A549 (cell line): ENCODE results near the gene NKD1. TPM values are rescaled to one million over a fixed set of nuclear protein-coding genes. Genes with fewer than 3 reads are reported as not detected.

Experiments
- ATAC-seq, 2 experiments: fragments of 200-7000 bp in 1 of 2; fragments of >200 bp in 1 of 2; cut with Nextera tagmentation in 1 of 2; cut with Tn5 transposase in 1 of 2; 3 replicates each; pipeline versions ENCODE4 v1.8.0 to v1.9.1; 2018 to 2020; ENCODE audit warnings: mild to moderate bottlenecking in 1 of 2, moderate library complexity in 1 of 2
- CTCF ChIA-PET: fragments of 300-600 bp; sonication (Branson Sonifier 250); formaldehyde crosslinking; extraction: SDS; loops from one replicate; lab custom pipeline; 2021; ENCODE audit warnings: antibody characterized with exemption, inconsistent platforms; lab: Yijun Ruan, JAX
- POLR2A ChIA-PET: fragments of 350-600 bp; formaldehyde crosslinking; extraction: SDS; loops from one replicate; lab custom pipeline; 2021; ENCODE audit warnings: antibody characterized with exemption, inconsistent platforms; lab: Yijun Ruan, JAX
- DNase-seq, 2 experiments: peaks; one replicate each; pipeline versions ENCODE4 v3.0.0 to v3.0.0-alpha.2; 2011 to 2016; ENCODE audit warnings: low read depth in 1 of 2, low spot score in 1 of 2
- FAIRE-seq: peaks from 2 replicates; lab custom pipeline; 2011; peaks lifted over from hg19 to GRCh38; lab: Jason Lieb, UNC
- H3K27ac ChIP-seq, 2 experiments: fragments of >200 bp; sonication (Bioruptor Twin); formaldehyde crosslinking; 3 replicates each; pipeline ENCODE4 v1.5.1; 2016 to 2017
- H3K4me1 ChIP-seq: fragments of >200 bp; sonication (Bioruptor Twin); formaldehyde crosslinking; 3 replicates; pipeline ENCODE4 v1.6.1; 2016
- H3K4me2 ChIP-seq: fragments of >200 bp; sonication (Bioruptor Twin); formaldehyde crosslinking; 3 replicates; pipeline ENCODE4 v1.6.1; 2016
- H3K4me3 ChIP-seq: fragments of >200 bp; sonication (Bioruptor Twin); formaldehyde crosslinking; 3 replicates; pipeline ENCODE4 v1.5.1; 2016
- H3K9me3 ChIP-seq: fragments of >200 bp; sonication (Bioruptor Twin); formaldehyde crosslinking; 3 replicates; pipeline ENCODE4 v1.6.1; 2016
- CBX2 ChIP-seq: fragments of 200-600 bp; sonication (generic); IDR thresholded peaks from 2 replicates; pipeline ENCODE4 v1.6.1; 2016; ENCODE audit warnings: low read depth, mild to moderate bottlenecking, borderline replicate concordance
- EHF ChIP-seq: fragments of 250-450 bp; sonication (Bioruptor Pico); IDR thresholded peaks from 2 replicates; pipeline ENCODE4 v1.5.0; 2020; ENCODE audit warnings: mild to moderate bottlenecking
- ESRRA ChIP-seq: fragments of 150-350 bp; IDR thresholded peaks from 2 replicates; pipeline ENCODE4 v1.6.1; 2014; ENCODE audit warnings: mild to moderate bottlenecking, low read length, borderline replicate concordance
- FOSB ChIP-seq: fragments of 250-450 bp; sonication (Bioruptor Pico); IDR thresholded peaks from 2 replicates; pipeline ENCODE4 v1.5.0; 2020; ENCODE audit warnings: mild to moderate bottlenecking, moderate library complexity
- FOXS1 ChIP-seq: fragments of 250-450 bp; sonication (Bioruptor Pico); IDR thresholded peaks from 2 replicates; pipeline ENCODE4 v1.5.0; 2020; ENCODE audit warnings: mild to moderate bottlenecking, moderate library complexity
- HEYL ChIP-seq: fragments of 250-450 bp; sonication (Bioruptor Pico); IDR thresholded peaks from 2 replicates; pipeline ENCODE4 v1.8.0; 2021; ENCODE audit warnings: mild to moderate bottlenecking, moderate library complexity
- HOXB13 ChIP-seq: fragments of 250-450 bp; sonication (Bioruptor Pico); IDR thresholded peaks from 2 replicates; pipeline ENCODE4 v1.5.0; 2020; ENCODE audit warnings: low read depth, mild to moderate bottlenecking, moderate library complexity
- HOXB5 ChIP-seq: fragments of 250-450 bp; sonication (Bioruptor Pico); IDR thresholded peaks from 2 replicates; pipeline ENCODE4 v1.5.0; 2020; ENCODE audit warnings: mild to moderate bottlenecking, moderate library complexity
- JUN ChIP-seq, 2 experiments: fragments of >200 bp; sonication (Bioruptor Twin); formaldehyde crosslinking; IDR thresholded peaks; 2 replicates in 1 of 2; 3 replicates in 1 of 2; pipeline ENCODE4 v1.6.1; 2016 to 2017
- JUNB ChIP-seq: fragments of >200 bp; sonication (Bioruptor Twin); formaldehyde crosslinking; IDR thresholded peaks from 2 replicates; pipeline ENCODE4 v1.6.1; 2016
- MAZ ChIP-seq: fragments of 150-350 bp; IDR thresholded peaks from 2 replicates; pipeline ENCODE4 v1.6.1; 2014; ENCODE audit warnings: antibody characterized with exemption, low read depth, low read length, borderline replicate concordance
- NFE2L2 ChIP-seq: fragments of 150-350 bp; conservative IDR thresholded peaks from 2 replicates; pipeline ENCODE4 v1.6.1; 2014; ENCODE audit warnings: low read length
- NPAS2 ChIP-seq: fragments of 250-450 bp; sonication (Bioruptor Pico); IDR thresholded peaks from 2 replicates; pipeline ENCODE4 v1.8.0; 2022; ENCODE audit warnings: mild to moderate bottlenecking, moderate library complexity, borderline replicate concordance
- NR3C1 ChIP-seq: fragments of >200 bp; sonication (Bioruptor Twin); formaldehyde crosslinking; IDR thresholded peaks from 3 replicates; pipeline ENCODE4 v1.6.1; 2017
- POLR2A ChIP-seq: IDR thresholded peaks from 2 replicates; pipeline ENCODE4 v1.6.1; 2012; ENCODE audit warnings: mild to moderate bottlenecking, low read length
- RFX5 ChIP-seq: fragments of 450-650 bp; IDR thresholded peaks from 2 replicates; pipeline ENCODE4 v1.7.1; 2014; ENCODE audit warnings: antibody characterized with exemption, mild to moderate bottlenecking, moderate library complexity
- TFCP2L1 ChIP-seq: fragments of 250-450 bp; sonication (Bioruptor Pico); IDR thresholded peaks from 2 replicates; pipeline ENCODE4 v1.5.0; 2021; ENCODE audit warnings: mild to moderate bottlenecking
- ZC3H11A ChIP-seq: fragments of 450-650 bp; IDR thresholded peaks from 2 replicates; pipeline ENCODE4 v1.6.1; 2014; ENCODE audit warnings: antibody characterized with exemption, mild to moderate bottlenecking
- ZNF302 ChIP-seq: fragments of 250-450 bp; sonication (Bioruptor Pico); IDR thresholded peaks from 2 replicates; pipeline ENCODE4 v1.9.0; 2021; ENCODE audit warnings: inconsistent platforms, mild to moderate bottlenecking, moderate library complexity
- ZSCAN20 ChIP-seq: fragments of 250-450 bp; sonication (Bioruptor Pico); IDR thresholded peaks from 2 replicates; pipeline ENCODE4 v1.8.0; 2022; ENCODE audit warnings: mild to moderate bottlenecking, moderate library complexity
- WGBS: methylation state at CpG from one replicate; pipeline ENCODE4 v1.1.6; 2017; ENCODE audit errors: missing lambda C conversion rate; 5-methylcytosine and 5-hydroxymethylcytosine counted together
- polyA plus RNA-seq, 4 experiments: library from polyadenylated mRNA; depleted of rRNA in 3 of 4; stranded (reverse); fragments of >200 nt; fragmentation: RNase III in 1 of 4; extraction: RNeasy Plus Mini Kit Qiagen cat#74134 plus additional on column Dnase treatment in 1 of 4; gene quantifications; 2 replicates in 3 of 4; 3 replicates in 1 of 4; pipeline ENCODE4 v1.2.3, GENCODE V29; 2011 to 2017
- TF ChIP-seq, protein P1 (sequence below): fragments of 200-600 bp; sonication (generic); IDR thresholded peaks from 2 replicates; pipeline ENCODE4 v1.6.1; 2016; ENCODE audit warnings: antibody characterized with exemption, mild to moderate bottlenecking, moderate library complexity
- TF ChIP-seq, protein P2 (sequence below): IDR thresholded peaks from 2 replicates; pipeline ENCODE4 v1.6.1; 2012; ENCODE audit warnings: low read depth, borderline replicate concordance
- TF ChIP-seq, protein P3 (sequence below): IDR thresholded peaks from 2 replicates; pipeline ENCODE4 v1.6.1; 2012

The NKD1 gene
- polyA plus RNA-seq, 2 of the 4 experiments (the other 2 are of a cell fraction) = 0.10 to 0.19 TPM

DNA sequence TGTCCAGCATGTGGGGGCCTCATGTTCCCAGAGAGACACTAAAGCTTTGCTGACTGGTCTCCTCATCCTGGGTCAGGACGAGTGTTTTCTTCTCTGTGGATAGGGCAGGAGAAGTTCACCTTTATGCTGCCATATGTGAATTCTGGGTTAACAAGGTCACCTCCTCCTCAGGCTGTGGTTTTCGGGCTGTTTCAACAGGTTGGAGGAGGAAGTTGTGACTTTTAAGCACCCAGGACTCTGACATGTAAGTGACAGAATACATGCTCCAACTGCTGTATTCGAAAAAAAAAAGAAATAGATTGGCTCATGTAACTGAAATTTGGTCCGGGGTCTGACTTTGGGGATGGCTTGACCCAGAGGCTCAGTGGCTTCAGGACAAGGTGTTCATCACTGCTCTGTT lies 78.7 kb downstream of the NKD1 start (continued):
- TF ChIP-seq, protein P1, sequence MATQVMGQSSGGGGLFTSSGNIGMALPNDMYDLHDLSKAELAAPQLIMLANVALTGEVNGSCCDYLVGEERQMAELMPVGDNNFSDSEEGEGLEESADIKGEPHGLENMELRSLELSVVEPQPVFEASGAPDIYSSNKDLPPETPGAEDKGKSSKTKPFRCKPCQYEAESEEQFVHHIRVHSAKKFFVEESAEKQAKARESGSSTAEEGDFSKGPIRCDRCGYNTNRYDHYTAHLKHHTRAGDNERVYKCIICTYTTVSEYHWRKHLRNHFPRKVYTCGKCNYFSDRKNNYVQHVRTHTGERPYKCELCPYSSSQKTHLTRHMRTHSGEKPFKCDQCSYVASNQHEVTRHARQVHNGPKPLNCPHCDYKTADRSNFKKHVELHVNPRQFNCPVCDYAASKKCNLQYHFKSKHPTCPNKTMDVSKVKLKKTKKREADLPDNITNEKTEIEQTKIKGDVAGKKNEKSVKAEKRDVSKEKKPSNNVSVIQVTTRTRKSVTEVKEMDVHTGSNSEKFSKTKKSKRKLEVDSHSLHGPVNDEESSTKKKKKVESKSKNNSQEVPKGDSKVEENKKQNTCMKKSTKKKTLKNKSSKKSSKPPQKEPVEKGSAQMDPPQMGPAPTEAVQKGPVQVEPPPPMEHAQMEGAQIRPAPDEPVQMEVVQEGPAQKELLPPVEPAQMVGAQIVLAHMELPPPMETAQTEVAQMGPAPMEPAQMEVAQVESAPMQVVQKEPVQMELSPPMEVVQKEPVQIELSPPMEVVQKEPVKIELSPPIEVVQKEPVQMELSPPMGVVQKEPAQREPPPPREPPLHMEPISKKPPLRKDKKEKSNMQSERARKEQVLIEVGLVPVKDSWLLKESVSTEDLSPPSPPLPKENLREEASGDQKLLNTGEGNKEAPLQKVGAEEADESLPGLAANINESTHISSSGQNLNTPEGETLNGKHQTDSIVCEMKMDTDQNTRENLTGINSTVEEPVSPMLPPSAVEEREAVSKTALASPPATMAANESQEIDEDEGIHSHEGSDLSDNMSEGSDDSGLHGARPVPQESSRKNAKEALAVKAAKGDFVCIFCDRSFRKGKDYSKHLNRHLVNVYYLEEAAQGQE = no peak
- TF ChIP-seq FOXS1 (no peak), TFCP2L1 (CRISPR knock-in tag) (no peak)
- TF ChIP-seq, all 56 proteins: peak for 0

DNA sequence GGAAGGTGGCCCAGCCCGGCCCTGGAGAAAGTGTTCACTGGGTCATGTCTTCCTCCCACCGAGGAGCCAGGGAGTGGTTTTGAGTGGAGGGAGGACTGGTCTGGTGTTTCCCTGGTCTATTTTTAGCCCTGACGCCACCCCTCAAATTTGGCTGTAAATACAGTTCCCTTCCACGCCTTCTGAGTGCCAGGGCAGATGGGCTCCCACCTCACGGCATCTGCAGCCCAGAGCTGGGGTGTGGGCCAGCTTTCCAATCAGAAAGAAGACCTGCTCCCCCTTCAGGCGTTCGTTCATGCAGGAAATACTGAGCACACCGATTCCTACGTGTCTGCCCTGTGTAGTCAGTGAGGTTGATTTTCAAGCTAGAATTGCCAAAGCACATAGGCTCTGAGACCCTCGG lies 79.2 kb downstream of the NKD1 start:
- Histone ChIP-seq H3K27ac (no peak overlapping the region), H3K9me3 (no peaks in the 10 kb centered on the region), H3K4me3 (no peak overlapping the region), H3K4me1 (no peaks in the 10 kb centered on the region), H3K4me2 (no peak overlapping the region)
- 24% methylated on average over 10 of the region's 10 CpGs for WGBS
- TF ChIP-seq NR3C1 (no peak), HOXB13 (CRISPR knock-in tag) (no peak), NFE2L2 (no peak), ZC3H11A (no peak), JUN (IDR thresholded peaks at IDR 0.05) (no peak), NPAS2 (CRISPR knock-in tag) (no peak), ZSCAN20 (CRISPR knock-in tag) (no peak), HEYL (no peak)
- TF ChIP-seq, protein P2, sequence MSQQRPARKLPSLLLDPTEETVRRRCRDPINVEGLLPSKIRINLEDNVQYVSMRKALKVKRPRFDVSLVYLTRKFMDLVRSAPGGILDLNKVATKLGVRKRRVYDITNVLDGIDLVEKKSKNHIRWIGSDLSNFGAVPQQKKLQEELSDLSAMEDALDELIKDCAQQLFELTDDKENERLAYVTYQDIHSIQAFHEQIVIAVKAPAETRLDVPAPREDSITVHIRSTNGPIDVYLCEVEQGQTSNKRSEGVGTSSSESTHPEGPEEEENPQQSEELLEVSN = no peak
- FAIRE-seq (no peak), DNase-seq (no peak), ATAC-seq (peak in 1 of 2 experiments; percentile 63; a peak in 3 of 6 replicates)
- ChIA-PET CTCF (interaction anchor here (1.2 kb wide), 1 partner anchor 38 kb away, joined by 4 read pairs; no protein-coding TSS in a partner anchor), POLR2A (no interaction called here)

DNA sequence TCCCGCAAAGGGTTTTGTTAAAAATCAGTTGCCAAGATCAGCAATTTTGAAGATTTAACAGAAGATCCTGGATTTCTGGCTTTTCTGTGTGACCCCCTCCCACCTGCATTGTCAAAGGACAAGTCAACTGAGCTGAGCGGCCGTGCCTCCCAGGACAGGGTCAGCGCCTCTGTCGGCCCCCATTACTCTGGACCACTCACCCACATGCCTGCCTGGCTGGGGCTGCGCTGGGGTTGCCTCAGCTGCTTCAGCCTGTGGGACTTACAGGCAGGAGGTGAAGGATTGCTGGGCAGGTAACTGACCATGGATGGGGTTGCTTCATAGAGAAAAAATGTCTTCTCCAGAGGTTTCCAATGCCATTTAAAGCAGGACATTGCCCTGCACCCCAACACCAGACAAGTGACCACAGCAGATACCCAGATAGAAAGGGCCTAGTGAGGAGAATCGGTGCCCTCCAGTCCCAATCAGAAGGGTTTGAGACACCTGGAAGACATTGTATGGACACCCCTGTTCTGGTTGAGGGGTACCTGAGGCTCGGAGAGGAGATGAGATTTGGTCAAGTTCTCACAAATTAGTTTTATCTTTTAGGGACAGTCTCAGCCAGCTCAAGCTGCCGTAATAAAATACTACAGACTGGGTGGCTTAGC lies 80.1 kb downstream of the NKD1 start:
- Histone ChIP-seq H3K4me1 (no peaks in the 10 kb centered on the region), H3K4me2 (no peak overlapping the region), H3K9me3 (no peaks in the 10 kb centered on the region), H3K4me3 (no peak overlapping the region), H3K27ac (no peak overlapping the region)
- FAIRE-seq = no peak
- TF ChIP-seq ZNF302 (CRISPR knock-in tag) (no peak), MAZ (no peak), FOSB (CRISPR knock-in tag) (no peak), EHF (CRISPR knock-in tag) (no peak), HOXB5 (no peak), POLR2A (no peak), JUN (IDR thresholded peaks at IDR 0.05) (no peak), CBX2 (no peak)
- 89% methylated on average over 9 of the region's 9 CpGs for WGBS
- ATAC-seq = no peak
- no peak for DNase-seq
- ChIA-PET CTCF (interaction anchor here (1.1 kb wide), 1 partner anchor 37 kb away, joined by 5 read pairs; no protein-coding TSS in a partner anchor), POLR2A (no interaction called here)

DNA sequence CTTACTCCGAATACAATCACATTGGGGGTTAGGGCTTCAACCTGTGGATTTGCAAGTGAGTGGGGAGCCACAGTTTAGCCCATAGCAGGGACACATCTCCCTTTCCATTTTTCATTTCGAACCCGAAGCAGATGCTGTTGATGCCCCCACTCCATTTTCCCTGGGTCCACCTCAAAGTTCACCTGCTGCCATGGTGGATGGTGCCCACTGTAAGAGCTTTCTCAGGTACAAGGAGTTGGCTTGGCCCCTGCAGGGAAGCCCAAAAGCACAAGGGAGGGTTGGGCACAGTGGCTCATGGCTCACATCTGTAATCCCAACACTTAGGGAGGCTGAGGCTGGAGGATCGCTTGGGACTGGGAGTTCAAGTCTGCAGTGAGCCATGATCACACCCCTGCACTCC lies 81.1 kb downstream of the NKD1 start:
- no peaks in the 10 kb centered on the region for H3K9me3 ChIP-seq
- H3K4me1 ChIP-seq = no peaks in the 10 kb centered on the region
- no peak for FAIRE-seq
- TF ChIP-seq ESRRA (no peak), ZC3H11A (no peak), ZNF302 (CRISPR knock-in tag) (no peak), ZSCAN20 (CRISPR knock-in tag) (no peak), RFX5 (no peak), JUNB (no peak)
- TF ChIP-seq, protein P3, sequence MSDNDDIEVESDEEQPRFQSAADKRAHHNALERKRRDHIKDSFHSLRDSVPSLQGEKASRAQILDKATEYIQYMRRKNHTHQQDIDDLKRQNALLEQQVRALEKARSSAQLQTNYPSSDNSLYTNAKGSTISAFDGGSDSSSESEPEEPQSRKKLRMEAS = no peak
- TF ChIP-seq, protein P1 = no peak
- no peak overlapping the region for H3K4me2 ChIP-seq
- 41% methylated on average over 4 of the region's 4 CpGs for WGBS
- no peak for ATAC-seq
- no peak overlapping the region for H3K27ac ChIP-seq
- no peak overlapping the region for H3K4me3 ChIP-seq
- DNase-seq = no peak
- ChIA-PET CTCF (interaction anchor here (1.1 kb wide), 1 partner anchor 36 kb away, joined by 5 read pairs; no protein-coding TSS in a partner anchor), POLR2A (no interaction called here)
